SK-N-SH treated with all-trans-retinoic acid at 6 μM for 48 hours (cell line): ENCODE data around the gene CCR6.

Experiments used
- PATZ1 ChIP-seq: fragments of 250-450 bp; sonication (Bioruptor Pico); IDR thresholded peaks from 2 replicates; pipeline ENCODE4 v1.8.0; 2020; ENCODE audit warnings: mild to moderate bottlenecking, moderate library complexity, borderline replicate concordance
- PPARA ChIP-seq: fragments of 250-450 bp; sonication (Bioruptor Pico); IDR thresholded peaks from 2 replicates; pipeline ENCODE4 v1.5.0; 2020; ENCODE audit warnings: mild to moderate bottlenecking, borderline replicate concordance
- TOX ChIP-seq: fragments of 250-450 bp; sonication (Bioruptor Pico); IDR thresholded peaks from 2 replicates; pipeline ENCODE4 v1.8.0; 2021; ENCODE audit warnings: mild to moderate bottlenecking, moderate library complexity, borderline replicate concordance
- TSHZ2 ChIP-seq: fragments of 250-450 bp; sonication (Bioruptor Pico); IDR thresholded peaks from 2 replicates; pipeline ENCODE4 v1.5.0; 2020; ENCODE audit warnings: mild to moderate bottlenecking, moderate library complexity
- ZFP3 ChIP-seq: fragments of 250-450 bp; sonication (Bioruptor Pico); IDR thresholded peaks from 2 replicates; pipeline ENCODE4 v1.5.0; 2020; ENCODE audit warnings: mild to moderate bottlenecking, moderate library complexity
- ZFP30 ChIP-seq: fragments of 450-650 bp; formaldehyde crosslinking; IDR thresholded peaks from 2 replicates; pipeline ENCODE4 v1.5.0; 2022; ENCODE audit warnings: mild to moderate bottlenecking, moderate library complexity

GRCh38 chr6:167078745-167079144 is 44.2 kb upstream of the CCR6 start:
- TF ChIP-seq ZFP3 (no peak), TSHZ2 (CRISPR knock-in tag) (no peak), PPARA (CRISPR knock-in tag) (no peak), ZFP30 (CRISPR knock-in tag) (no peak), PATZ1 (CRISPR knock-in tag) (no peak), TOX (CRISPR knock-in tag) (no peak)
